MCF 10A (cell line): ENCODE measurements around the gene SPACDR. TPM values are rescaled to one million over a fixed set of nuclear protein-coding genes. Genes with fewer than 3 reads are reported as not detected.
"Not testable (repeated sequence)": the region's sequence is repeated elsewhere in the genome, so short reads cannot be mapped to it uniquely, and the experiment has no call there.

ENCODE experiments used
- BruUV-seq: library from RNA; stranded (reverse); fragments of 400-500 nt; replicated peaks from 2 replicates; lab custom pipeline; 2021; lab: Mats Ljungman, UMichigan
- CTCF ChIA-PET: fragments of 300-600 bp; sonication (Branson Sonifier 250); formaldehyde crosslinking; extraction: SDS; loops from one replicate; lab custom pipeline; 2021; ENCODE audit warnings: antibody characterized with exemption, inconsistent platforms; lab: Yijun Ruan, JAX
- POLR2A ChIA-PET: fragments of 300-600, 350-650 bp; sonication (Branson Sonifier 250); formaldehyde crosslinking; extraction: SDS; loops from one replicate; lab custom pipeline; 2020; ENCODE audit warnings: antibody characterized with exemption, inconsistent platforms; lab: Yijun Ruan, JAX
- DNase-seq: peaks from one replicate; pipeline ENCODE4 v3.0.0-alpha.2; 2018; ENCODE audit not compliant: unreplicated experiment
- H3K27ac Mint-ChIP-seq: one replicate; pipeline ENCODE4 v1.8.0; 2022; ENCODE audit warnings: mild to moderate bottlenecking, low read depth, mixed read lengths; ENCODE audit not compliant: unreplicated experiment
- H3K27me3 Mint-ChIP-seq: one replicate; pipeline ENCODE4 v1.8.0; 2022; ENCODE audit warnings: mixed read lengths; ENCODE audit not compliant: insufficient read depth, unreplicated experiment
- H3K36me3 Mint-ChIP-seq: one replicate; pipeline ENCODE4 v1.8.0; 2022; ENCODE audit warnings: mild to moderate bottlenecking, moderate library complexity, mixed read lengths; ENCODE audit not compliant: insufficient read depth, unreplicated experiment
- H3K4me1 Mint-ChIP-seq: one replicate; pipeline ENCODE4 v1.8.0; 2022; ENCODE audit warnings: mixed read lengths; ENCODE audit not compliant: insufficient read depth, unreplicated experiment
- H3K4me3 Mint-ChIP-seq: one replicate; pipeline ENCODE4 v1.8.0; 2022; ENCODE audit warnings: mild to moderate bottlenecking, moderate library complexity, mixed read lengths; ENCODE audit not compliant: unreplicated experiment
- H3K9me3 Mint-ChIP-seq: one replicate; pipeline ENCODE4 v1.8.0; 2022; ENCODE audit warnings: mixed read lengths; ENCODE audit not compliant: unreplicated experiment
- CTCF ChIP-seq: fragments of 200-600 bp; IDR thresholded peaks from one replicate; pipeline ENCODE4 v1.8.0; 2022; ENCODE audit warnings: antibody characterized with exemption, mild to moderate bottlenecking; ENCODE audit not compliant: unreplicated experiment
- intact Hi-C: fragments of 100-400 bp; cut with micrococcal nuclease; formaldehyde crosslinking; loops from 2 replicates; pipeline ENCODE4 v1.14.1; 2022
- total RNA-seq: library from RNA; stranded (reverse); gene quantifications from 2 replicates; pipeline ENCODE4 v1.2.3, GENCODE V29; 2022

SPACDR gene
- total RNA-seq, 1 experiment from 2014 or later: 0.49 TPM

GRCh38 chr7:100455206-100455605 lies 8.9 kb downstream of the SPACDR start:
- CTCF ChIA-PET: interaction anchor here (0.7 to 2.3 kb wide), 6 partner anchors 10 to 396 kb away, joined by 3 to 16 read pairs (median 4); no protein-coding TSS in a partner anchor

GRCh38 chr7:100453854-100454253 lies 10.2 kb downstream of the SPACDR start:
- POLR2A ChIA-PET: interaction anchor here (0.8 to 1.5 kb wide), 2 partner anchors 12 to 16 kb away, joined by 3 to 6 read pairs; no protein-coding TSS in a partner anchor
- BruUV-seq, H3K4me1 Mint-ChIP-seq, H3K27ac Mint-ChIP-seq, intact Hi-C loops, H3K27me3 Mint-ChIP-seq, H3K4me3 Mint-ChIP-seq, H3K36me3 Mint-ChIP-seq, DNase-seq, H3K9me3 Mint-ChIP-seq: not testable (repeated sequence)
- CTCF ChIA-PET: interaction anchor here (1.1 to 2.0 kb wide), 3 partner anchors 12 to 18 kb away, joined by 3 to 10 read pairs (median 7); partner anchors contain the start of gene PPP1R35

More at GRCh38 chr7:100455206-100455605, 8.9 kb downstream of the SPACDR start:
- Mint-ChIP-seq H3K4me1 (no peaks in the 10 kb centered on the region), H3K4me3 (no peak overlapping the region), H3K9me3 (no peaks in the 10 kb centered on the region), H3K27me3 (no peaks in the 10 kb centered on the region), H3K36me3 (no peaks in the 10 kb centered on the region), H3K27ac (no peak overlapping the region)
- no peak for TF ChIP-seq CTCF
- no peak for DNase-seq
- BruUV-seq: no TSS peak
- POLR2A ChIA-PET: interaction anchor here (1.0 to 1.5 kb wide), 3 partner anchors 10 to 131 kb away, joined by 4 to 6 read pairs (median 4); partner anchors contain the start of genes FBXO24 and LRCH4
- intact Hi-C loops: no loop called here

- intact Hi-C loops: no loop called here
- Mint-ChIP-seq H3K36me3 (no peaks in the 10 kb centered on the region), H3K9me3 (no peaks in the 10 kb centered on the region), H3K27ac (no peak overlapping the region), H3K27me3 (no peaks in the 10 kb centered on the region), H3K4me3 (no peak overlapping the region), H3K4me1 (no peaks in the 10 kb centered on the region)
- ChIA-PET POLR2A (interaction anchor here (0.5 kb wide), 1 partner anchor 134 kb away, joined by 3 read pairs; the partner anchor contains the start of genes FBXO24 and LRCH4), CTCF (interaction anchor here (1.2 to 2.0 kb wide), 3 partner anchors 17 to 107 kb away, joined by 3 to 10 read pairs (median 3); partner anchors contain the start of gene PPP1R35)
- no peak for DNase-seq
- TF ChIP-seq CTCF: no peak
- BruUV-seq: no TSS peak
Measured at GRCh38 chr7:100452513-100452912, 11.5 kb downstream of the SPACDR start.

- ChIA-PET CTCF (interaction anchor here (0.5 to 2.3 kb wide), 8 partner anchors 9 to 1349 kb away, joined by 3 to 7 read pairs (median 4); no protein-coding TSS in a partner anchor), POLR2A (interaction anchor here (0.7 to 3.1 kb wide), 4 partner anchors 13 to 33 kb away, joined by 3 to 27 read pairs (median 10); partner anchors contain the start of genes PPP1R35 and ZCWPW1)
- no peak for TF ChIP-seq CTCF
- peaks cover 9% of the 10 kb centered on the region for H3K4me1 Mint-ChIP-seq
- H3K4me3 Mint-ChIP-seq: no peak overlapping the region
- intact Hi-C loops: no loop called here
- no peak overlapping the region for H3K27ac Mint-ChIP-seq
- H3K9me3 Mint-ChIP-seq: no peaks in the 10 kb centered on the region
- no peak for DNase-seq
- BruUV-seq: no TSS peak
- no peaks in the 10 kb centered on the region for H3K36me3 Mint-ChIP-seq
- no peaks in the 10 kb centered on the region for H3K27me3 Mint-ChIP-seq
Measured at GRCh38 chr7:100449190-100449795, 14.8 kb downstream of the SPACDR start.

GRCh38 chr7:100447363-100447762 lies 16.7 kb downstream of the SPACDR start:
- H3K27ac Mint-ChIP-seq, BruUV-seq, H3K4me3 Mint-ChIP-seq, H3K36me3 Mint-ChIP-seq, DNase-seq, intact Hi-C loops, H3K9me3 Mint-ChIP-seq, H3K27me3 Mint-ChIP-seq: not testable (repeated sequence)
- ChIA-PET CTCF (interaction anchor here (0.7 to 1.2 kb wide), 3 partner anchors 89 to 243 kb away, joined by 3 to 4 read pairs (median 3); no protein-coding TSS in a partner anchor), POLR2A (interaction anchor here (0.9 kb wide), 1 partner anchor 11 kb away, joined by 4 read pairs; the partner anchor contains the start of gene PPP1R35)
- H3K4me1 Mint-ChIP-seq: peaks cover 12% of the 10 kb centered on the region
